Hematopoietic multipotent progenitor cell treated with erythropoietin and hydrocortisone succinate and interleukin-3 and kit ligand, for 17 days (in vitro differentiated cells): Measurements from ENCODE around the gene SLC3A2.

Experiments
- DNase-seq: peaks from one replicate; pipeline ENCODE4 v3.0.0-alpha.2; 2015; ENCODE audit warnings: low spot score

SLC3A2 gene

GRCh38 chr11:62910141-62910882 is 29.6 kb downstream of the SLC3A2 start:
- DNase-seq: no peak

GRCh38 chr11:62911137-62912130 is 30.7 kb downstream of the SLC3A2 start:
- DNase-seq: no peak

- DNase-seq: no peak
Measured at GRCh38 chr11:62912268-62912667, 31.6 kb downstream of the SLC3A2 start.

GRCh38 chr11:62914416-62914815 is 33.7 kb downstream of the SLC3A2 start:
- no peak for DNase-seq

GRCh38 chr11:62917906-62918502 is 37.3 kb downstream of the SLC3A2 start:
- no peak for DNase-seq

- DNase-seq: no peak
Measured at GRCh38 chr11:62918531-62918930, 37.8 kb downstream of the SLC3A2 start.

- no peak for DNase-seq
Measured at GRCh38 chr11:62919476-62919875, 38.8 kb downstream of the SLC3A2 start.

GRCh38 chr11:62919898-62920640 is 39.4 kb downstream of the SLC3A2 start:
- DNase-seq: no peak

- no peak for DNase-seq
Measured at GRCh38 chr11:62921201-62921572, 40.5 kb downstream of the SLC3A2 start, which contains the start of gene CHRM1. Gene CHRM1, minus strand, starts transcription at chr11:62921363. Its CDS starts 10,263 bp downstream, at chr11:62911100.

GRCh38 chr11:62921573-62922188 is 41.0 kb downstream of the SLC3A2 start:
- no peak for DNase-seq

GRCh38 chr11:62922189-62922589 is 41.5 kb downstream of the SLC3A2 start:
- DNase-seq: no peak

- no peak for DNase-seq
Measured at GRCh38 chr11:62922653-62923431, 42.1 kb downstream of the SLC3A2 start.

GRCh38 chr11:62923601-62924411 is 43.1 kb downstream of the SLC3A2 start:
- DNase-seq: no peak

GRCh38 chr11:62925308-62925707 is 44.6 kb downstream of the SLC3A2 start:
- DNase-seq: no peak

GRCh38 chr11:62925745-62926679 is 45.3 kb downstream of the SLC3A2 start:
- no peak for DNase-seq

- DNase-seq: no peak
Measured at GRCh38 chr11:62926680-62927455, 46.2 kb downstream of the SLC3A2 start.

- no peak for DNase-seq
Measured at GRCh38 chr11:62928011-62928410, 47.3 kb downstream of the SLC3A2 start.

GRCh38 chr11:62930157-62930556 is 49.5 kb downstream of the SLC3A2 start:
- no peak for DNase-seq
